HepG2 (cell line): ENCODE measurements around the gene GALNT17. TPM values are rescaled to one million over a fixed set of nuclear protein-coding genes. Genes with fewer than 3 reads are reported as not detected.

Experiments
- ATAC-seq: fragments of 200-7000 bp; cut with Tn5 transposase; 3 replicates; pipeline ENCODE4 v1.9.1; 2020; ENCODE audit warnings: mild to moderate bottlenecking, moderate library complexity
- BruUV-seq: library from RNA; stranded (reverse); fragments of 400-500 nt; replicated peaks from 2 replicates; lab custom pipeline; 2021; lab: Mats Ljungman, UMichigan
- CTCF ChIA-PET: fragments of 300-600 bp; formaldehyde crosslinking; extraction: SDS; loops from one replicate; lab custom pipeline; 2021; ENCODE audit warnings: low total read pairs, inconsistent platforms, low intra/inter-chr PET ratio; lab: Yijun Ruan, JAX
- POLR2A ChIA-PET: fragments of 350-600 bp; sonication (Branson Sonifier 250); formaldehyde crosslinking; loops from one replicate; lab custom pipeline; 2020; ENCODE audit warnings: antibody characterized with exemption, inconsistent platforms; lab: Yijun Ruan, JAX
- DNase-seq: peaks from one replicate; pipeline ENCODE4 v3.0.0-alpha.2; 2015; ENCODE audit warnings: low spot score
- FAIRE-seq: peaks from 3 replicates; lab custom pipeline; 2011; peaks lifted over from hg19 to GRCh38; lab: Jason Lieb, UNC
- H2AFZ ChIP-seq: one replicate; pipeline ENCODE4 v1.6.1; 2011; ENCODE audit warnings: low read length, inconsistent platforms
- H3K27ac ChIP-seq: fragments of 300-600 bp; 3 replicates; pipeline ENCODE4 v1.8.0; 2011; ENCODE audit warnings: mixed run types, mild to moderate bottlenecking, mixed read lengths, low read length, inconsistent platforms; ENCODE audit not compliant: insufficient read depth; ENCODE audit errors: extremely low read length
- H3K27me3 ChIP-seq, 2 experiments: fragments of 200-600 bp in 1 of 2; 2 replicates in 1 of 2; 3 replicates in 1 of 2; pipeline versions ENCODE4 v1.6.0 to v1.8.0; 2011; ENCODE audit warnings: low read length in 2 of 2, mild to moderate bottlenecking in 2 of 2, moderate library complexity in 2 of 2, inconsistent platforms in 1 of 2; ENCODE audit not compliant: insufficient read depth in 2 of 2, control insufficient read depth in 1 of 2
- H3K36me3 ChIP-seq, 2 experiments: fragments of 200-600 bp in 1 of 2; replicated peaks in 1 of 2; 2 replicates in 1 of 2; 3 replicates in 1 of 2; pipeline versions ENCODE4 v1.5.1 to v1.8.0; 2011; ENCODE audit warnings: low read length in 2 of 2, inconsistent platforms in 1 of 2; ENCODE audit not compliant: insufficient read depth in 2 of 2, control insufficient read depth in 1 of 2
- H3K4me1 ChIP-seq: 2 replicates; pipeline ENCODE4 v1.5.1; 2012; ENCODE audit warnings: low read length, inconsistent platforms; ENCODE audit not compliant: insufficient read depth
- H3K4me2 ChIP-seq: 2 replicates; pipeline ENCODE4 v1.6.0; 2011; ENCODE audit warnings: low read depth, low read length, inconsistent platforms
- H3K4me3 ChIP-seq, 3 experiments: fragments of 200-600 bp in 1 of 3; sonication (generic), shearing (Covaris generic) in 1 of 3; replicated peaks in 1 of 3; 2 replicates each; pipeline ENCODE4 v1.5.1; 2011 to 2016; ENCODE audit warnings: low read length in 3 of 3, inconsistent platforms in 2 of 3, low read depth in 2 of 3, mild to moderate bottlenecking in 2 of 3, control low read depth in 1 of 3, mixed read lengths in 1 of 3; ENCODE audit not compliant: insufficient read depth in 1 of 3
- H3K79me2 ChIP-seq: one replicate; pipeline ENCODE4 v1.6.1; 2011; ENCODE audit warnings: low read length, inconsistent platforms; ENCODE audit not compliant: insufficient read depth
- H3K9ac ChIP-seq: 2 replicates; pipeline ENCODE4 v1.6.0; 2011; ENCODE audit warnings: mild to moderate bottlenecking, low read depth, low read length, inconsistent platforms; ENCODE audit not compliant: insufficient read depth
- H3K9me3 ChIP-seq: 2 replicates; pipeline ENCODE4 v1.5.1; 2012; ENCODE audit warnings: mild to moderate bottlenecking, low read length
- H4K20me1 ChIP-seq: 2 replicates; pipeline ENCODE4 v1.6.0; 2011; ENCODE audit warnings: inconsistent platforms, mild to moderate bottlenecking, low read length, moderate library complexity; ENCODE audit not compliant: insufficient read depth
- FOXO4 ChIP-seq: sonication (generic); formaldehyde crosslinking; conservative IDR thresholded peaks from 2 replicates; pipeline ENCODE4 v1.8.1; 2023; ENCODE audit warnings: missing genetic modification reagents
- FOXP1 ChIP-seq, 2 experiments: fragments of 450-650 bp in 1 of 2; IDR thresholded peaks; 2 replicates each; pipeline ENCODE4 v1.6.1; 2017 to 2018; ENCODE audit warnings: antibody characterized with exemption in 1 of 2
- HMG20A ChIP-seq: IDR thresholded peaks from 2 replicates; pipeline ENCODE4 v1.6.1; 2016; ENCODE audit warnings: borderline replicate concordance
- PHB2 ChIP-seq: fragments of 450-650 bp; IDR thresholded peaks from 2 replicates; pipeline ENCODE4 v1.6.1; 2018; ENCODE audit not compliant: partially characterized antibody
- RARG ChIP-seq: sonication (generic); formaldehyde crosslinking; IDR thresholded peaks from 2 replicates; pipeline ENCODE4 v1.4.0; 2020; ENCODE audit warnings: low read depth, mild to moderate bottlenecking, missing genetic modification reagents
- RFXAP ChIP-seq: sonication (generic); formaldehyde crosslinking; IDR thresholded peaks from 2 replicates; pipeline ENCODE4 v1.4.0; 2020; ENCODE audit warnings: missing genetic modification reagents, borderline replicate concordance
- RXRB ChIP-seq: IDR thresholded peaks from 2 replicates; pipeline ENCODE4 v1.6.1; 2016; ENCODE audit warnings: borderline replicate concordance, missing genetic modification reagents, missing compliant biosample characterization
- TAF15 ChIP-seq: fragments of 200-400 bp; formaldehyde crosslinking; IDR thresholded peaks from one replicate; pipeline ENCODE4 v1.6.1; 2018; ENCODE audit warnings: mild to moderate bottlenecking, low read depth, low read length; ENCODE audit not compliant: poor library complexity, severe bottlenecking
- ZFP90 ChIP-seq: sonication (generic); formaldehyde crosslinking; IDR thresholded peaks from 2 replicates; pipeline ENCODE4 v1.8.0; 2022; ENCODE audit warnings: missing genetic modification reagents, mild to moderate bottlenecking, inconsistent platforms, borderline replicate concordance
- ZMAT3 ChIP-seq: sonication (generic); formaldehyde crosslinking; conservative IDR thresholded peaks from 2 replicates; pipeline ENCODE4 v1.7.0; 2021; ENCODE audit warnings: missing genetic modification reagents
- ZNF12 ChIP-seq: sonication (generic); formaldehyde crosslinking; IDR thresholded peaks from 2 replicates; pipeline ENCODE4 v1.5.0; 2020; ENCODE audit warnings: missing genetic modification reagents
- ZNF749 ChIP-seq: sonication (generic); formaldehyde crosslinking; IDR thresholded peaks from 2 replicates; pipeline ENCODE4 v1.8.0; 2022; ENCODE audit warnings: mild to moderate bottlenecking, missing genetic modification reagents, moderate library complexity, borderline replicate concordance
- ZNF766 ChIP-seq: sonication (generic); formaldehyde crosslinking; IDR thresholded peaks from 2 replicates; pipeline ENCODE4 v1.5.0; 2020; ENCODE audit warnings: missing genetic modification reagents, borderline replicate concordance
- ZNF891 ChIP-seq: sonication (generic); formaldehyde crosslinking; IDR thresholded peaks from 2 replicates; pipeline ENCODE4 v1.5.0; 2020; ENCODE audit warnings: mild to moderate bottlenecking, missing genetic modification reagents
- WGBS: methylation state at CpG from one replicate; pipeline ENCODE4 v1.1.6; 2017; ENCODE audit warnings: low lambda C conversion rate; 5-methylcytosine and 5-hydroxymethylcytosine counted together
- in situ Hi-C: cut with HindIII; loops from 2 replicates; pipeline ENCODE4 v1.10.0; 2017; ENCODE audit warnings: low pct_unique_long_range_greater_than_20kb; ENCODE audit not compliant: extremely low pct_ligation_motif_present
- intact Hi-C: fragments of 100-400 bp; cut with micrococcal nuclease; formaldehyde crosslinking; loops from one replicate; pipeline ENCODE4 v1.10.0; 2022; ENCODE audit not compliant: unreplicated experiment
- polyA plus RNA-seq, 8 experiments: library from polyadenylated mRNA; depleted of rRNA in 3 of 8; stranded (reverse) in 7 of 8; unstranded in 1 of 8; fragments of >200 nt; fragmentation: Illumina TruSeq in 4 of 8; extraction: Trizol in 4 of 8; gene quantifications; 2 replicates each; pipeline versions ENCODE4 v1.2.1 to v1.2.3, GENCODE V29; 2011 to 2016; ENCODE audit warnings: low read depth in 4 of 8, missing spikeins in 1 of 8, mixed read lengths in 1 of 8; ENCODE audit not compliant: insufficient read depth in 1 of 8
- total RNA-seq, 5 experiments: library from RNA; depleted of rRNA; stranded (reverse); fragments of >200 nt; fragmentation: Illumina TruSeq; extraction: Trizol; gene quantifications; 2 replicates each; pipeline ENCODE4 v1.2.3, GENCODE V29; 2016; ENCODE audit warnings: low read depth in 1 of 5

GALNT17 gene
- total and polyA plus RNA-seq, 2 of the 13 experiments (the other 11 are each of a cell fraction or from before 2014, with no cell fraction given), result not detected

- intact Hi-C loops, result no loop called here
- no peaks in the 10 kb centered on the region for H3K36me3 ChIP-seq
- no peak overlapping the region for H3K9ac ChIP-seq
- in situ Hi-C loops, result no loop called here
- 5% methylated on average over 5 of the region's 5 CpGs for WGBS
- H3K79me2 ChIP-seq, result no peaks in the 10 kb centered on the region
- no peak for FAIRE-seq
- no peak overlapping the region for H2AFZ ChIP-seq
- no peaks in the 10 kb centered on the region for H3K27me3 ChIP-seq
- CTCF ChIA-PET, result no interaction called here
- no peak overlapping the region for H3K27ac ChIP-seq
- H3K4me3 ChIP-seq, result no peak overlapping the region
- TF ChIP-seq ZFP90 (CRISPR knock-in tag), result no peak
- H3K4me2 ChIP-seq, result no peak overlapping the region
- no peaks in the 10 kb centered on the region for H3K4me1 ChIP-seq
- no TSS peak for BruUV-seq
- no peaks in the 10 kb centered on the region for H4K20me1 ChIP-seq
- DNase-seq, result no peak
- peaks cover 15% of the 10 kb centered on the region for H3K9me3 ChIP-seq
- POLR2A ChIA-PET, result no interaction called here
- ATAC-seq, result no peak
Measured at GRCh38 chr7:71349682-71350481, 217.9 kb downstream of the GALNT17 start.

GRCh38 chr7:71350680-71351079, 218.7 kb downstream of the GALNT17 start:
- no peak for DNase-seq
- ChIA-PET CTCF (no interaction called here), POLR2A (no interaction called here)
- no peak overlapping the region for H2AFZ ChIP-seq
- no peaks in the 10 kb centered on the region for H4K20me1 ChIP-seq
- intact Hi-C loops, result no loop called here
- BruUV-seq, result no TSS peak
- no peaks in the 10 kb centered on the region for H3K36me3 ChIP-seq
- no peak overlapping the region for H3K4me3 ChIP-seq
- H3K79me2 ChIP-seq, result no peaks in the 10 kb centered on the region
- H3K9me3 ChIP-seq, result peaks cover 15% of the 10 kb centered on the region
- in situ Hi-C loops, result no loop called here
- H3K9ac ChIP-seq, result no peak overlapping the region
- no peaks in the 10 kb centered on the region for H3K4me1 ChIP-seq
- no peak overlapping the region for H3K27ac ChIP-seq
- FAIRE-seq, result no peak
- H3K4me2 ChIP-seq, result no peak overlapping the region
- WGBS, result 67% methylated on average over 2 of the region's 2 CpGs
- no peaks in the 10 kb centered on the region for H3K27me3 ChIP-seq
- no peak for ATAC-seq
- no peak for TF ChIP-seq HMG20A (CRISPR knock-in tag)
- TF ChIP-seq ZNF749 (CRISPR knock-in tag), result no peak
- no peak for TF ChIP-seq ZNF766 (CRISPR knock-in tag)
- no peak for TF ChIP-seq FOXP1 (IDR thresholded peaks at IDR 0.05)
- no peak for TF ChIP-seq FOXP1 (CRISPR knock-in tag; IDR thresholded peaks at IDR 0.05)
- TF ChIP-seq RXRB (CRISPR knock-in tag), result no peak
- TF ChIP-seq ZNF12 (CRISPR knock-in tag), result no peak
- no peak for TF ChIP-seq ZMAT3 (CRISPR knock-in tag)
- no peak for TF ChIP-seq FOXO4
- TF ChIP-seq ZNF891 (CRISPR knock-in tag), result no peak
- TF ChIP-seq PHB2, result no peak
- TF ChIP-seq RFXAP, result no peak
- TF ChIP-seq RARG, result no peak
- no peak for TF ChIP-seq TAF15
